HUDEP-2 (cell line): ENCODE measurements around the gene SCN4A.
"Not testable (repeated sequence)": the region's sequence is repeated elsewhere in the genome, so short reads cannot be mapped to it uniquely, and the experiment has no call there.

ENCODE experiments used
- DNase-seq, 76 experiments: peaks; one replicate each; lab custom pipeline; 2025; ENCODE audit not compliant: unreplicated experiment in 76 of 76; lab: John Stamatoyannopoulos, UW

Gene SCN4A

DNA sequence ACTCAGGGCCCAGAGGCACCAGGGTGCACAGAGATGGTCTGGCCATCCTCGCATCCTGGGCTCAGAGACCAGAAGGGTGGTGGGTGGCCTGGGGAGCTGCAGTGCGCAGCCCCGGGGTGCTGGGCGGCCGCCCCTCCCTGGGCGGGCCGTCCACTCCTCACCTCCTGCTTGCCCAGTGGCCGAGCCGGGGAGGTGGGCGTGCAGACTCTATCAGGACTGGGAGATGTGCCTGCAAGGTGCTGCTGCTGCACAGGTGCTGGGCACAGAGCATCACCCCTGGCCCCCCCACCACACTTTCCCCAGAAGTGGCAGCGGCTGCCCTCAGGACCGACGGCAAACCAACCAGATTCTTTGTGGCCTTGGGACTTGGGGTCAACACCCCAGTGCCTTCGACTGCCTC lies at the start of gene SCN4A:
Gene SCN4A, minus strand, starts transcription at position 123 of the 400 bp plus-strand sequence. Its CDS starts 77 bp downstream, at position 46.
- no peak for DNase-seq

DNA sequence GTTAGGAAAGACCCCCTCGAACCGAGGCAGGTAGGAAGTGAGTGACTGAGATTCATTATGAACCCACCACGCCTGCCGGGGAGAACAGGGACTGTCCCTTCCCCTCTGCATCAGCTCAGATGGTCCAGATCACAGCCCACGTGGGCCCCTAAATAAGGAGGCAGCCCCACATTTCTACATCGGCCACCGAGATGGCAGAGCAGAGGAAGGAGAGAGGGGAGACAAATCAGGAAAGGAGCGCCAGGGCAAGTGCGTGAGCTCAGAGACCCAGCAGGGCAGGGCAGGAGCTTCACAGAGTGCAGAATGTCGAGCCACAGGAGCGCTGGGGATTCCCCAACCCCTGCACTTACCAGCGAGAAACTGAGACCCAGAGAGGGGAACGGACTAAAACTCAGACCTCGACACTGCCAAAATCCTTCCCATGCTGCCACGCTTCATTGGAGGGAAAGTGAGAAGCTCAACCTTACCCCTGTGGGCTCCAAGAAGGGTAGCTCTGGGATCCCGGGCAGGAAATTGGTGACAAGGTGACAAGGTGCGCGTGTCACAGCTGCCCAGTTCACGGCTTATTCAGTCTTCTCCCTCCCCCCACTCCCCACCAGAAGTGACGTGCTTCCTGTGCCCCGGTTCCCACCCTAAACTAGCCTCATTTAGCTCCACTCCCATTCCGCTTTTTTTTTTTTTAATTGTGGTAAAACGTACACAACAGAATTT lies 47.5 kb upstream of the SCN4A start, which contains the start of gene ICAM2:
Gene ICAM2, minus strand, starts transcription at position 578 of the 711 bp plus-strand sequence. CDS start 13,942 bp downstream, outside the sequence.
- DNase-seq, result peak in 37 of 76 experiments; percentile 7 to 67 (median 31)

DNA sequence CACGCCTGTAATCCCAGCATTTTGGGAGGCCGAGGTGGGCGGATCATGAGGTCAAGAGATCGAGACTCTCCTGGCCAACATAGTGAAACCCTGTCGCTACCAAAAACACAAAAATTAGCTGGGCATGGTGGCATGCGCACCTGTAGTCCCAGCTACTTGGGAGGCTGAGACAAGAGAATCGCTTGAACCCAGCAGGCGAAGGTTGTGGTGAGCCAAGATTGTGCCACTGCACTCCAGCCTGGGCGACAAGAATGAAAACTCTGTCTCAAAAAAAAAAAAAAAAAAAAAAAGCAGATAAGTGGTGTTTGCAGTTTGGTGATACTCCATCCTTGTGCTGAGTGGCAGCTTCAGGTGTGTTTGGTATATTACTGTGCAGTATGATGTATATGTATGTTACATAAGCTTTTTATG lies 46.8 kb upstream of the SCN4A start:
- not testable (repeated sequence) for DNase-seq

DNA sequence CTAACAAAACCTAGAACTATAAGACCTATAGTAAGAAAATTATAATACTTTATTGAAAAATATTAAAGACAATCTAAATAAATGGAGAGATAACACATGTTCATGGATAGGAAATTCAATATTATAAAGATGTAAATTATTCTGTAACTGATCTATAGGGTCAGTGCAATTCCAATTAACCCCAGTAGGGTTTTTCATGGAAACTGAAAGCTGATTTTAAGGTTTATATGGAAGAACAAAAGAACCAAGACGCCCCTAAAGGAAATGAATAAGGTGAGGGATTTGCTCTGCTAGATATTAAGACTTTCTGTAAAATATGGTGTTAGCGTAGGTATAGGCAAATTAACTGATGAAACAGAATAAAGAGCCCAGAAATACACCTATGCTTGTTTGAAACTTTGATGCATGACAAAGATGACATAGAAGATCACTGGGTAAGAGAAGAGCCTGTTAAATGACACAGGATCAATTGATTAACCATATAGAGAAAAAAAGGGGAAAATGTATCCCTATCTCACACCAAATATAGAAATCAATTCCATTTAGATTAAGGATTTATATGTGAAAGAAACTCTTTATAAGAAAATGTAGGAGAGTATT lies 44.8 kb upstream of the SCN4A start:
- DNase-seq, result peak in 1 of 76 experiments; percentile 4

DNA sequence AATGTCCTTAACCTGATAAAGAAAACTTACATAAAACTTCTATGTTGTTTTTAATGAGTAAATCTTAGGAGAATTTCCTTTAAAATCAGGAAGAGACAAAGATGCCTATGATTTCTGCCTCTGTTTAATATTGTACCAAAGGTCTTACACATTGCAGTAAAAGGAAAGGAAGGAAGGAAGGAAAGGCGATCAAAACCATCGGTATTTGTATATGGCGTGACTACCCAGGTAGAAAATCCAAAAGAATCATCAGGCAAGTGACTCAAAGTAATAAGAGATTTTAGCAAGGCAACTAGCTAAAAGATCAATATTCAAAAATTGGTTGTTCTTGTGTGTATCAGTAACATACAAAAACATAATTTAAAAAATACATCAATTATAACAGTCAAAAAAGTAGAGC lies 44.3 kb upstream of the SCN4A start:
- no peak for DNase-seq

DNA sequence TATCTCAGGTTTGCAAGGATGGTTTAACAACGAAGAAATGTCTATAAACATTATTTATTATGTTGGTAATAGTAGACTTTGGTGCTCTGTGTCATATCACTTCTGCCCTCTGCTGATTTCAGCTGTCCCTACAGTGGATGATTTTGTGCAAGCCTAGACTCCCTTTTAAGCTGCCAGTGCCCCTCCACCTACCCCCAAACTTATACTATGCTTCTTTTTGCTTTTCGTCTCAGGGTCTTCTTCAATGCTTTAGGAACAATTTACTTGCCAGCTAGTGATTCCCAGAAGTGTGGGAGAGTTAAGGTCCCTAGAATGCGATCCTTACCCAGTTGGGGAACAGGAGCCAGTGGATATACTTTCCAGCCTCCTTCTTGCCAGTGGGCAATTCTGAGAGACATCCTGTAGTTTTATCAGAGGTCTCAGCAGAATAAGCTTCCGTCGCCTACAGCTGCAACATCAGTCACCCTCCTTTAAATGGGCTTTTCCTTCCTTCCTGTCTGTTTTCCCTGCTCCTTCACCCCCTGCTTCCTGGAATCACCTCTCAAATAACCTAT lies 43.6 kb upstream of the SCN4A start:
- DNase-seq, result peak in 2 of 76 experiments; percentile 18 to 21

DNA sequence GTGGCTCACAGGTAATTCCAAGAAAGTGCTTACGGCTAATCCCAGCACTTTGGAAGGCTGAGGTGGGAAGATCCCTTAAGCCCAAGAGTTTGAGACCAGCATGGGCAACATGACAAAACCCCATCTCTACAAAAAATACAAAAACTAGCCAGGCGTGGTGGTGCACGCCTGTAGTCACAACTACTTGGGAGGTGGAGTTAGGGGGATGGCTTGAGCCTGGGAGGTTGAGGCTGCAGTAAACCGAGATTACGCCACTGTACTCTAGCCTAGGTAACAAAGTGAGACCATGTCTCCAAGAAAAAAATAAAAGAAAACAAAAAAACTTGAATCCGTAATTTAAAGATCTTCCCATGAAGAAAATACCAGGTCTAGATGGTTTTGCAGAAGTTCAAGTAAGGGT lies 42.7 kb upstream of the SCN4A start:
- DNase-seq, result no peak

DNA sequence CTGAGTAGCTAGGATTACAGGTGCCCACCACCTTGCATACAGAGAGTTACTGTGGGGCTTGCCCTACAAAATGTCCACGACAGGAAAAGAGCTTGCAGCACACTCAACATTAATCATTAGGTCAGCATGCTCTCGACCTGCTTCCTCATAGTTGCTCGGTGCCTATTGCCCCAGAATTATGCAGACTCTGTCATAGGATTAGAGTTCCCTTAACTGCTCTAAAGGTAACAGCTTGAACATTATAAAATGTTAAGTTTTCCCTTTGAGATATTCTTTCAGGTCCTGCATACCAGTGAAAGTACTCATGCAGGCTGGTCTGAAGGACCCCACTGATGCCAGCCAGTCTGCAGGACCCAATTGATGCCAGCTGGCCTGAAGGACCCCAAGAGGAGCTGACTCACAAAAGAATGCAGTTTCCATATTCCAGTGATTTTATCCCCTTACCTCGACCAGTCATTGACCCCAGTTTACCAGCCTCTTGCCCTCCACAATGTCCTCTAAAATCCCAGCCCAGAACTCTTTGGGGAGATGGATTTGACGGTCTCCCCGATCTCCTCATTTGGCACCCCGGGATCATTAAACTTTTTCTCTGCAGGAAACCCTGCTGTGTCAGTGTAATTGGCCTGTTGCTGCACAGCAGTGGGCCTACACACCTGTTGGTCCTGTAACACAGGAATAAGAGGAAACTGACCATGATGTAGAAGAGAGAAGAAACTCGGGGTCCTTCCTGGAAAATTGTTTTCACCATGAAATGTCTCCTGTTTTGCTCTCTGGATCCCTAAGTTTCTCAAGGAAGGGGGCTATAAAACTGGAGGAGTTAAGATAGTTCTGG lies 37.1 kb upstream of the SCN4A start:
- no peak for DNase-seq

DNA sequence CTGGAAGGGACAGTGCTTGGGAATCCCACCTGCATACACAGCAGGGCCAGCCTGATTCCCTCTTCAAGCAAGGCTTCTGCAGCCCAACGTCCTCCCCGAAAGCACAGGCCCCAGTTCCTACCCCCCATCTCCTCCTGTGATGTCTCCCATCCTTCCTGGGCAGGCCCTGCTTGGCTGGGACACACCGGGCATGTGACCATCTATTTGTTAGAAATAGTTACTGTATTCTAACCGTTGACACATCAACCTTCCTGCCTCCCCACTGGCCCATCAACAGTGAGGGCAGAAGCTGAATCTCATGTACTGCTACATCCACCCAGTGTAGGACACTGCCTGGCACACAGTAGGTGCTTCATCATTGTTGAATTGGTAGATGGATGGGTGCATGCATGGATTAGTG lies 36.1 kb upstream of the SCN4A start:
- no peak for DNase-seq

DNA sequence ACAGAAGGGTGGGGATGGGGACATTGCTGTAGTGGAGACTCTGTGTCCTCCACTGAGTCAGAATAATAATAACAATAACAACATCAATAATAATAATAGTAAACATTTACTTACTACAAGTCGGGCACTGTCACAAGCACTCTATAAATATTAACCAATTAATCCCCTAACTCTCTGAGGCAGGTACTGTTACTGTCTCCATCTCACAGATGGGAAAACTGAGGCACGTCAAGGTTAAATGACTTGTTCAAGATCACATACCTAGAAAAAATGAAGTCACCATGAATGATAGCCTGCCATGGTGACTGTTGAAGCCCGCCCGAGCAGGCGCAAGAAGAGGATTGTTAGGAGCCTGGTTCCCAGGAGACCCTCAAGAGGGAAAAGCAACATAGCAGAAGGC lies 35.6 kb upstream of the SCN4A start:
- DNase-seq, result no peak

DNA sequence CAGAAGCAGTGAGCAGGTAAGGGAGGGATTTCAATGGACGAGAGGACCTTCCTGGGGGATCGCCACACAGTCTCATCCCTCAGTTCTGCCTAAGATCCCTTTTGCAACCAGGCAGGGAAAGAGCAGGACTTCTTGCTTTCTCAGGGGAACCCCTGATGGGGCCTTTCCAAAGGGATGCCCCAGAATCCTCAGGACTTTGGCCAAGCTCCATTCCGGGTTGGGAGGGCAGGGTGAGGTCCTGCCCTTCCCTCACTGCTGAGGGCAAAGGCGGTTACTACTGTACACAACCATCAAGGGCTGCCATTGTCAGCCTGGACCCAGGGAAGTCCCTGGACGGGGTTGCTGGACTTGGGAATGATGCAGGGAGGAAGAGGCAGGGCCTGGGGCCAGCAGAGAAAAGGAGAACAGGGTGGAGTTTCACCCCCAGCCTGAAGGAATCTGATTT lies 35.1 kb upstream of the SCN4A start:
- DNase-seq, result no peak

DNA sequence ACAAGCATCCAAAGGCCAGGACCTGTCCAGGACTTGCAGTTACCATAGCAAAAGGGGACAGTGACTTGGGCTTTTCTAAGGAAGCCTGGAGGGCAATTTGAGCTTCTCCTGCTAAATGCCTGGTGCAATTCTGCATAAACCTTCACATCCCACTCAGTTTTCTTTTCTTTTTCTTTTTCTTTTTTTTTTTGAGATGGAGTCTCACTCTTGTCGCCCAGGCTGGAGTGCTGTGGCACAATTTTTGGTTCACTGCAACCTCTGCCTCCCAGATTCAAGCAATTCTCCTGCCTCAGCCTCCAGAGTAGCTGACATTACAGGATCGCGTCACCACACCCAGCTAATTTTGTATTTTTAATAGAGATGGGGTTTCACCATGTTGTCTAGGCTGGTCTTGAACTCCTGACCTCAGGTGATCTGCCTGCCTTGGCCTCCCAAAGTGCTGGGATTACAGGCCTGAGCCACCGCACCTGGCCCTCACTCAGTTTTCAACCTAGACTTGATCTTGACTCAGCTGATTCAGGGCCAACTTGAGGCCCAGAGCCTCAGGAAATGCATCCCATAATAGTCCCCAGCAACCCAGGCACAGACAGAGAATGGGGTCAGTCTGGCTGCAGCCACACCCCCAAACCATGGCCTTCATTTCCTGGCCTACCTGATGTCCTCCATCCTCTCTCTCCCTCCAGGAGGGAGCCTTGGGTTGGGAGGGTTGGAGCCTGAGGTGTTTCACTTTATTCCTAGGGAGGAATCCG lies 34.5 kb upstream of the SCN4A start:
- not testable (repeated sequence) for DNase-seq

DNA sequence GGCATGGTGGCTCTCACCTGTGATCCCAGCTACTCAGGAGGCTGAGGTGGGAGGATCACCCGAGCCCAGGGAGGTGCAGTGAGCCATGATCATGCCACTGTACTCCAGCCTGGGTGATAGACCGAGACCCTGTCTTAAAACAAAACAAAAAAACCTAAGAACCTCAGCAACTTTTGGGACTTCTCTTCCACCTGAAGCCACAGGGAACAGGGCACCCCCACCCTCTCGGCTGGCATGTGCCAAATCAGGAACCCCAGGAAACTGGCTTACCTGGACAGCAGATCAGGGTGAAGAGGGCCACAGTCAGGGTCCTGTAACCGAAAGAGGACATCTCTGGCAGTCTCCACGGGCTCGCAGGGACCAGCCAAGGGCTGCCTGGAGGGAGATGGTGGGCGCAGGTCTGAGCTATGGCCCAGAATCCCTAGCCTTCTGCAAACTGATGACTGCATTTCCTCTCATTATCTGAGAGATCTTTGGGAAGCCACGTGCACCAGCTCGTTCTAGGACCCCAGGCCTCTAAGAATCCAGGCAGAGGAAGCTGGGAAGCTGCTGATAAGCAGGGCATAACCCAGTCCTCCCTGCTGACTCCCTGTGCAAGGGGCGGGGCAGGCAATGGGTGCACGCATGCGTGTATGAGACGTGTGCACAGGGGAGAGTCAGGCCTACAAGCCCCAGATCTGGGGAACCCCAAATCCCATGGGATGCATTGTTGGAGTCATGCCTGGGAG lies 33.8 kb upstream of the SCN4A start:
- DNase-seq, result peak in 72 of 76 experiments; percentile 42 to 89 (median 74)

DNA sequence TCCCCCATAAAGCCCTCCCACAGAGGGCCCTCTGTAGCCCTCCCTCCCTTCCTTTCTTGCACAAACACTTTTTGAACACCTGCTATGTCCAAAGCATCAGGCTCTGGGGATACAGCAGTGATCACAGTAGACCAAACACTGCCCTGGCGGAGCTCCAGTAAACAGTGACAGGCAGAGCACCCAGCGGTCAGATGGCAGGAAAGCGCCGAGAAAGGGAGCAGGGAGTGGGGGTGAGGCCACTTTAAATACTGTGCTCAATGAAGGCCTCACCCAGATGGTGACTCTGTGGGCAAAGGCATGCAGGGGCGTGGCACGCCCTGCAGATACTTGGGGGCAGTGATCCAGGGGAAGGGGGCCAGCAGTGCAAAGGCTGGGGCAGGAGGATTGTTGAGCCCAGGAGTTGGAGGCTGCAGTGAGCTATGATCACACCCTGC lies 33.0 kb upstream of the SCN4A start:
- DNase-seq, result peak in 72 of 76 experiments; percentile 31 to 88 (median 75)

DNA sequence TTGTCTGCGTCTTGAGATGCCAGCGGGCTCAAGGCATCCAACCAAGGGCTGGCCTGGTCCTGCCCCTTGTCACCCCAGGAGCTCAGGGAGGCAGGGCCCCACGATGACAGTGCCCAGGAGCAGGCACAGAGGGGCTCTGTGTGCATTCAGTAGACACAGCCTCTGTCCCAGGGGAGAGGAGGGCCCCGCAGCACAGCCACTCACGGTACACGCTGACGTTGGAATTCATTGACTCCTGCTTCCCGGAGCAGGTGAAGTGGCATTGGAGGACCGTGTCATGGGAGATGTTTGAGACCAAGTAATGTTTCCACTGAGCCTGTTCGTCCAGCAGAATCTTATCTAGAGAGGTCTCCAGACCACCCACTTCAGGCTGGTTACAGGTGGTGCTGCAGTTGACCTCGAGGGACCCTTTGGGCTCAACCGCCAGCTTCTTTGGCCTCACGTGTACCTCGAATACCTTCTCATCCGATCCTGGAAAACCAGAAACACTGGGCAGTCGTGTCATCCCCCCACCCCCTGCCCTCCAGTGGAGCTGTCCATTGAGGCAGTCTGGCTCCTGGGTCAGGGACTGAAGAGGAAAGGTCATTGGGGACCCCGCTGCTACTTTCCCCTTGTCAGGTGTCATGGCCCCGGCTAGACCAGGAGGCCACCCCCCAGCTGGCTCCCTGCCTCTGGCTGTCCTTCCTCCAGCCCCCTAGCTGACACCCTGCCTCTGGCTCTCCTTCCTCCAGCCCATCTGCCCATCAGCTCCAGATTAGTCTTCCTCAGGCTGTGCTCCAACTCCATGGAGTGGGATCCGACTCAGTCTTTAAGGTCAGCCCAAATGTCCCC lies 32.4 kb upstream of the SCN4A start:
- no peak for DNase-seq

DNA sequence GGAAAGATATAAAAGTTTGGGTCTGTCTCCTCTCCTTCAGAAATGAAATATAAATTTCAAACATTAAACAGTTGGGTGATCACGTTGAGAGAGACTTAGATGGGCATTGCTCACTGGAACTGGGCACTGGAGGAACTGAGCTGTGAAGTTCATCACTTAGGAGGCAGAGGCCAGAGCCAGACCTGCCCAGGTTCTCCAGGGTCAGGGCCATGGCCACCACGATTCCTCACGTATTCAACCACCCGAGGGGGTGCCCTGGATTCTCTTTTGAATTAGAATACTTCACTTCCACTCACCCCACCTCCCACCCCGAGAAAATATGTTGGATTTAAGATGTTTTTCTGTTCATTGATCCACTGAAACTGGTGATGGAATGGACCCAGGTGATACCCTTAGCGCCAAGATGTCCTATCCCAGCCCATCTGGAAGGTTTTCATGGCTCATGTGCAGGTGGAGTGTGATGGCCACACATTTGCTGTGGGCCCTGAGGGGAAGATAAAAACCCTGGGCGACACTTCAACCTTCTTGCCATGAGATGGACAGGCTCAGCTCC lies 31.6 kb upstream of the SCN4A start:
- DNase-seq, result no peak

DNA sequence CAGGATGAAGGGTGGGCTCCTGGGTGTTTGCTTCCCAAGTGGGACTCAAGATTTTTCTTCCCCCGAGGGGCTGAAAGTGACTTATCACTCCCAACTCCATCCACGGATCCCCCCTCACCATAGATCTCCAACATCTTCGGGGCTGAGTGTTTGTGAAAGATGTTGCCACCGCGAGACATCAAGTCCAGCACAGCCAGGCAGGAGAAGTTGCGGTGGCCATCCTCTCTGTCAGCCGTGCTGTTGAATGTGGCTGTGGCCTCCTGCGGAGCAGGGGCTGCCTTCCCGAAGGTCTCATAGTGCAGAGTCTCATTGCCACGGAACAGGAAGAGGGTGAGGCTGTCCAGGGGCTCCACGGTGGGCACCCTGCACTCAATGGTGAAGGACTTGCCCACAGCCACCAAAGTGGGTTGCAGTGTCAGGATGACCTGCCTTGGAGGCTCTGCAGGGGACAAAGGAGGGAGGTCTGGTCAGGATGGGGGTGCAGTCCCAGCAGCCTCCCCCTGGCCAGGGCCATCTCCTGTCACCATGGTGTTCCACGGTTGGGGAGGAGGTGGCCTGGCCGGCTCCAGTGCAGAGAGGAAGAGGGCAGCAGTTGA lies 30.9 kb upstream of the SCN4A start:
- DNase-seq, result no peak
